Mesenchymal stem cell (in vitro differentiated cells and primary cell): ENCODE measurements around the gene PDHX.
"Not testable (repeated sequence)": the region's sequence is repeated elsewhere in the genome, so short reads cannot be mapped to it uniquely, and the experiment has no call there.

Experiments used
- DNase-seq: peaks from one replicate; pipeline ENCODE4 v3.0.0-alpha.2; 2013
- H2AFZ ChIP-seq: one replicate; pipeline ENCODE4 v1.6.1; 2013; ENCODE audit warnings: low read depth, mild to moderate bottlenecking, control low read depth, inconsistent platforms, low read length, moderate library complexity
- H2AK5ac ChIP-seq: 2 replicates; pipeline ENCODE4 v1.6.1; 2013; ENCODE audit warnings: low read length, moderate library complexity, mild to moderate bottlenecking, inconsistent platforms; ENCODE audit not compliant: severe bottlenecking
- H2BK120ac ChIP-seq: one replicate; pipeline ENCODE4 v1.6.1; 2013; ENCODE audit warnings: low read depth, mild to moderate bottlenecking, inconsistent platforms, low read length, moderate library complexity
- H2BK12ac ChIP-seq, 2 experiments: one replicate each; pipeline ENCODE4 v1.6.1; 2013; ENCODE audit warnings: inconsistent platforms in 2 of 2, low read length in 2 of 2, mild to moderate bottlenecking in 2 of 2, moderate library complexity in 2 of 2, control low read depth in 1 of 2
- H2BK15ac ChIP-seq: one replicate; pipeline ENCODE4 v1.6.1; 2013; ENCODE audit warnings: mild to moderate bottlenecking, low read depth, inconsistent platforms; ENCODE audit not compliant: poor library complexity, severe bottlenecking
- H2BK5ac ChIP-seq: 2 replicates; pipeline ENCODE4 v1.6.1; 2013; ENCODE audit warnings: low read depth, mild to moderate bottlenecking, low read length, control low read depth, inconsistent platforms; ENCODE audit not compliant: poor library complexity, severe bottlenecking
- H3K14ac ChIP-seq, 2 experiments: one replicate each; pipeline ENCODE4 v1.6.1; 2013; ENCODE audit warnings: inconsistent platforms in 2 of 2, low read length in 2 of 2, control low read depth in 1 of 2, mild to moderate bottlenecking in 1 of 2, moderate library complexity in 1 of 2
- H3K18ac ChIP-seq, 2 experiments: one replicate each; pipeline ENCODE4 v1.6.1; 2013; ENCODE audit warnings: inconsistent platforms in 2 of 2, low read length in 2 of 2, control low read depth in 1 of 2, low read depth in 1 of 2, mild to moderate bottlenecking in 1 of 2
- H3K23ac ChIP-seq, 2 experiments: one replicate each; pipeline ENCODE4 v1.6.1; 2013; ENCODE audit warnings: inconsistent platforms in 2 of 2, low read length in 2 of 2, mild to moderate bottlenecking in 2 of 2, moderate library complexity in 2 of 2, control low read depth in 1 of 2
- H3K27ac ChIP-seq: 2 replicates; pipeline ENCODE4 v1.5.1; 2013; ENCODE audit warnings: mild to moderate bottlenecking, moderate library complexity, low read length, control low read depth, inconsistent platforms; ENCODE audit not compliant: poor library complexity, severe bottlenecking
- H3K27me3 ChIP-seq, 2 experiments: 2 replicates each; pipeline versions ENCODE4 v1.6.1 to v1.7.0; 2013; ENCODE audit warnings: low read length in 2 of 2, mild to moderate bottlenecking in 2 of 2, moderate library complexity in 2 of 2, control low read depth in 1 of 2, inconsistent platforms in 1 of 2; ENCODE audit not compliant: control insufficient read depth in 1 of 2, insufficient read depth in 1 of 2
- H3K36me3 ChIP-seq, 2 experiments: 2 replicates each; pipeline versions ENCODE4 v1.6.1 to v1.7.0; 2013; ENCODE audit warnings: low read length in 2 of 2, control low read depth in 1 of 2, inconsistent platforms in 1 of 2, low read depth in 1 of 2, mild to moderate bottlenecking in 1 of 2; ENCODE audit not compliant: insufficient read depth in 2 of 2, control insufficient read depth in 1 of 2
- H3K4ac ChIP-seq, 2 experiments: one replicate each; pipeline ENCODE4 v1.6.1; 2013; ENCODE audit warnings: inconsistent platforms in 2 of 2, low read length in 2 of 2, mild to moderate bottlenecking in 2 of 2, moderate library complexity in 2 of 2, control low read depth in 1 of 2, low read depth in 1 of 2
- H3K4me1 ChIP-seq: 2 replicates; pipeline ENCODE4 v1.6.1; 2013; ENCODE audit warnings: low read depth, low read length, control low read depth; ENCODE audit not compliant: control insufficient read depth, insufficient read depth
- H3K4me2 ChIP-seq: 2 replicates; pipeline ENCODE4 v1.6.1; 2013; ENCODE audit warnings: low read length, mild to moderate bottlenecking, inconsistent platforms; ENCODE audit not compliant: poor library complexity, severe bottlenecking
- H3K4me3 ChIP-seq, 2 experiments: 2 replicates each; pipeline versions ENCODE4 v1.5.1 to v1.7.0; 2013; ENCODE audit warnings: low read length in 2 of 2, mild to moderate bottlenecking in 2 of 2, control low read depth in 1 of 2, low read depth in 1 of 2; ENCODE audit not compliant: insufficient read depth in 1 of 2
- H3K79me1 ChIP-seq: replicated peaks from 2 replicates; pipeline ENCODE4 v1.6.1; 2013; ENCODE audit warnings: mild to moderate bottlenecking, control low read depth, low read length, inconsistent platforms; ENCODE audit not compliant: poor library complexity, severe bottlenecking
- H3K9ac ChIP-seq: 2 replicates; pipeline ENCODE4 v1.7.0; 2013; ENCODE audit warnings: mild to moderate bottlenecking, low read length, moderate library complexity
- H3K9me3 ChIP-seq: 2 replicates; pipeline ENCODE4 v1.7.0; 2013; ENCODE audit warnings: mild to moderate bottlenecking, low read length; ENCODE audit not compliant: control insufficient read depth
- H4K8ac ChIP-seq: one replicate; pipeline ENCODE4 v1.6.1; 2013; ENCODE audit warnings: inconsistent platforms, mild to moderate bottlenecking, low read length, moderate library complexity
- H4K91ac ChIP-seq: one replicate; pipeline ENCODE4 v1.6.1; 2013; ENCODE audit warnings: mild to moderate bottlenecking, low read length, inconsistent platforms
- WGBS: methylation state at CpG from one replicate; pipeline ENCODE4 v1.1.7; 2013; ENCODE audit warnings: mixed read lengths; 5-methylcytosine and 5-hydroxymethylcytosine counted together

Gene PDHX

DNA sequence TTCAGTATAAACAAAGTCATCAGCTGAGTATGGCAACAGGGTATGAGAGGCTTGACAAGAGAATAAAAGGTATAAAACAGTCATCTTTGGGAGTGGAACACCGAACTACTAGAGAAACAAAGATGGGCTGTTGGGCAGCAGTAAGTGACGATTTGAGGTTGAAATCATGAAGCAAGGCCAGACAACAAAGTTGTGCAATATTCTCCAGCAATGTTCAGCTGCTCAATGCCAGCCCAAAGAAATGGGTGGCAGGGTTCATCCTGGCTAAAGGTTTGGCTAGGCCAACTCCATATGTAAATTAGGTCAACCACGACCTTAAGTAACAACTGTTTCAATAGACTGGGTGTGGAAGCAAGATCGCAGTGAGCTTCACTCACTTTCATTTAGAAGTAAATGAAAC lies 6.5 kb upstream of the PDHX start:
- Histone ChIP-seq H3K23ac (no peak overlapping the region), H3K27ac (no peak overlapping the region)

DNA sequence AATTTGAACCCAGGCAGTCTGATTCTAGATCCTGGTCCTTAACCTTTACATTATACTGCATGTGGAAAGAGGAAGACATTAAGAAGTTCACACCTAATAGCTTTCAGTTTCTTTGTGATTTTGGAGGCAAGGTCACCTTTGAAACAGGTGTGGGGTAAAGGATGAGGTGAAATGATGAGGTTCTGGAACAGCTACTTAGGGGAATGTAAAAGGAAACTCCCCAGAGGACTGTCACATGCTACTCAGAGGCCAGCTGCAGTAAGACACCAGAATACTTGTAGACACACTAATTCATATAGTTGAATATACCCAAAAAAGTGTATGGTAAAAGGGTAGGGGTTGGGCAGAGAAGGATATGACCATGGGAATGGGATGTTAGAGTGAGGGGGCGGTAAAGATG lies 5.6 kb upstream of the PDHX start:
- Histone ChIP-seq H3K9me3 (no peaks in the 10 kb centered on the region), H3K27ac (no peak overlapping the region), H4K91ac (no peak overlapping the region), H3K79me1 (peaks cover 24% of the 10 kb centered on the region), H2BK5ac (no peak overlapping the region), H3K4me1 (no peaks in the 10 kb centered on the region), H4K8ac (no peak overlapping the region), H3K27me3 (no peaks in the 10 kb centered on the region), H2BK15ac (no peak overlapping the region), H3K14ac (no peak overlapping the region), H2BK120ac (no peak overlapping the region), H2BK12ac (no peak overlapping the region), H3K4me3 (no peak overlapping the region), H3K36me3 (peaks cover 0 to 4% of the 10 kb centered on the region in 2 experiments), H3K9ac (no peak overlapping the region), H3K4ac (no peak overlapping the region), H3K4me2 (no peak overlapping the region), H2AFZ (no peak overlapping the region), H2AK5ac (no peak overlapping the region), H3K23ac (no peak overlapping the region), H3K18ac (no peak overlapping the region)
- 100% methylated on average over 1 of the region's 1 CpG for WGBS
- DNase-seq, result no peak

More for the DNA sequence above, 6.5 kb upstream of the PDHX start:
- Histone ChIP-seq H3K27me3 (no peaks in the 10 kb centered on the region), H3K4ac (no peak overlapping the region), H3K14ac (no peak overlapping the region), H3K4me3 (no peak overlapping the region), H2AFZ (no peak overlapping the region), H3K36me3 (peaks cover 0 to 4% of the 10 kb centered on the region in 2 experiments), H3K18ac (no peak overlapping the region), H3K4me1 (no peaks in the 10 kb centered on the region), H2BK12ac (no peak overlapping the region), H3K9me3 (no peaks in the 10 kb centered on the region), H2BK5ac (no peak overlapping the region), H4K91ac (no peak overlapping the region), H2BK15ac (no peak overlapping the region), H3K4me2 (no peak overlapping the region), H3K9ac (no peak overlapping the region), H3K79me1 (peaks cover 26% of the 10 kb centered on the region), H2AK5ac (no peak overlapping the region), H4K8ac (no peak overlapping the region), H2BK120ac (no peak overlapping the region)
- DNase-seq, result no peak
- 93% methylated on average over 4 of the region's 4 CpGs for WGBS

DNA sequence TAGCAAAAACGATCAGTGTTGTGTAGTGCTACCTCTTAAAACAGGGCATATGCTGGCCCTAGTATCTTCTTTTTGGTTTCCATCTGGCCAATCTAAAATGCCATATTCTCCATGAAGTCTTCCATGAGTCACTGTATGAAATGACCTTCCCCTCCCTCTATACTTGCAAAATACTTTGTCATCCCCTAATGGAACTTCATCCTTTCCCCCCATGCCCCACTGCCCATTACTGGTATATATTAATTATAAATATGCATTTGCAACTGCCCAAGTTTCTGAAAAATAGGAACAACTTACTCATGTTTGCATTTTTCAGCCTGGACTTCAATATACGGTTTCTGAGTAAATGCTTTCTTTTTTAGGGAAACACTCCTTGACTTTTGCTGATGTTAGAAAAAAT lies 4.7 kb upstream of the PDHX start:
- H3K9ac ChIP-seq, result no peak overlapping the region
- no peak overlapping the region for H3K4me3 ChIP-seq
- no peak for DNase-seq
- no peak overlapping the region for H2BK15ac ChIP-seq
- H3K23ac ChIP-seq, result no peak overlapping the region
- H2AK5ac ChIP-seq, result no peak overlapping the region
- peaks cover 21% of the 10 kb centered on the region for H3K79me1 ChIP-seq
- no peak overlapping the region for H3K18ac ChIP-seq
- 99% methylated on average over 2 of the region's 2 CpGs for WGBS
- H3K4me2 ChIP-seq, result no peak overlapping the region
- H3K27me3 ChIP-seq, result no peaks in the 10 kb centered on the region
- H3K36me3 ChIP-seq, result peaks cover 0 to 4% of the 10 kb centered on the region in 2 experiments
- no peak overlapping the region for H3K4ac ChIP-seq
- H3K27ac ChIP-seq, result no peak overlapping the region
- no peaks in the 10 kb centered on the region for H3K9me3 ChIP-seq
- no peak overlapping the region for H2BK5ac ChIP-seq
- H2BK12ac ChIP-seq, result no peak overlapping the region
- H4K8ac ChIP-seq, result no peak overlapping the region
- no peak overlapping the region for H3K14ac ChIP-seq
- no peak overlapping the region for H4K91ac ChIP-seq
- H2AFZ ChIP-seq, result no peak overlapping the region
- H2BK120ac ChIP-seq, result no peak overlapping the region
- no peaks in the 10 kb centered on the region for H3K4me1 ChIP-seq

DNA sequence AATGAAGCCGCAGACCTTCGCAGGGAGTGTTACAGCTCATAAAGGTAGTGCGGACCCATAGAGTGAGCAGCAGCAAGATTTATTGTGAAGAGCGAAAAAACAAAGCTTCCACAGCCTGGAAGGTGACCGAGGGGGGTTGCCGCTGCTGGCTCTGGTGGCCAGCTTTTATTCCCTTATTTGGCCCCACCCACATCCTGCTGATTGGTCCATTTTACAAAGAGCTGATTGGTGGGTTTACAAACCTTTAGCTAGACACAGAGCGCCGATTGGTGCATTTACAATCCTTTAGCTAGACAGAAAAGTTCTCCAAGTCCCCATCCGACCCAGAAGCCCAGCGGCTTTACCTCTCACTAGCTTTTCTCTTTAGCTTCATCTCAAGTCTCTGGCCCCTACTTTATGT lies 2.9 kb upstream of the PDHX start:
- H3K4me3 ChIP-seq, H2AK5ac ChIP-seq, H2BK15ac ChIP-seq, H3K27ac ChIP-seq, H2BK120ac ChIP-seq, H3K27me3 ChIP-seq, DNase-seq, H3K4me1 ChIP-seq, H2BK12ac ChIP-seq, H2BK5ac ChIP-seq, H3K14ac ChIP-seq, H2AFZ ChIP-seq, H3K4ac ChIP-seq, H3K18ac ChIP-seq, H3K9me3 ChIP-seq, H3K9ac ChIP-seq, H3K36me3 ChIP-seq, H4K8ac ChIP-seq, H3K4me2 ChIP-seq, H3K23ac ChIP-seq, H4K91ac ChIP-seq: not testable (repeated sequence)
- H3K79me1 ChIP-seq, result peaks cover 21% of the 10 kb centered on the region
- WGBS, result 88% methylated on average over 10 of the region's 10 CpGs
